ENCODE data around the gene SLC28A1.

- no peak for TF ChIP-seq POLR2A (IDR thresholded peaks at IDR 0.05; ENCODE audit: low read length)
- no peak for TF ChIP-seq GATA1 (IDR thresholded peaks at IDR 0.05; ENCODE audit: low read depth, low read length)
Observed at GRCh38 chr15:84886984-84887299, 2.5 kb downstream of the SLC28A1 start.

Measured in erythroblast (primary cell).